Esophagus squamous epithelium (tissue), 4 donors: Measurements from ENCODE around the gene C1orf185.

Experiments
- POLR2A ChIP-seq, 4 donors: fragments of 450-650 bp; IDR thresholded peaks; one replicate each; pipeline ENCODE4 v1.6.1; 2017; ENCODE audit warnings: antibody characterized with exemption in 4 of 4, mild to moderate bottlenecking in 4 of 4, moderate library complexity in 3 of 4
- TF ChIP-seq, protein P1 (sequence below), 6 experiments: fragments of 450-650 bp in 4 of 6; fragments of 200-600 bp in 2 of 6; sonication (generic) in 2 of 6; IDR thresholded peaks; one replicate each; pipeline ENCODE4 v1.5.1; 2016 to 2019; ENCODE audit warnings: antibody characterized with exemption in 6 of 6, mild to moderate bottlenecking in 4 of 6, moderate library complexity in 4 of 6

DNA sequence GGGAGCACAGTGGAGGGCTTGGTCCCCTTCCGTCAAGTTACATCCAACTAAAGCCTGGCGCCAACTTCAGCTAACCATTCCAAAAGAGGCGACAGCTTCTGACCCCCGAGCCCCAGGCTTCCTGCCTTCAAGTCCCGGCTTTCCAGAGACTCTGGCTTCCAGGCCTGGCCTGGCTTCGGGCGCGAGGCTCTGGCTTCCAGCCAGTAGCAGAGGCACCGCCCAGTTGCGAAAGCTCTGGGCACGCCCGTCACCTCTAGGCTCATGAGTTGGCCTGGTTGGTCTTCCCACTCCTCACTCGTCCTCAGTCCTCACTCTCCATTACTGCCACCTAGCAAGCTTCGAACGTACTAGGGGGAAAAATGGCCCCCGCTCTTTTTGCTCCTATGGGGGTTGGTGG, 30.0 kb upstream of the C1orf185 start:
- TF ChIP-seq, protein P1, sequence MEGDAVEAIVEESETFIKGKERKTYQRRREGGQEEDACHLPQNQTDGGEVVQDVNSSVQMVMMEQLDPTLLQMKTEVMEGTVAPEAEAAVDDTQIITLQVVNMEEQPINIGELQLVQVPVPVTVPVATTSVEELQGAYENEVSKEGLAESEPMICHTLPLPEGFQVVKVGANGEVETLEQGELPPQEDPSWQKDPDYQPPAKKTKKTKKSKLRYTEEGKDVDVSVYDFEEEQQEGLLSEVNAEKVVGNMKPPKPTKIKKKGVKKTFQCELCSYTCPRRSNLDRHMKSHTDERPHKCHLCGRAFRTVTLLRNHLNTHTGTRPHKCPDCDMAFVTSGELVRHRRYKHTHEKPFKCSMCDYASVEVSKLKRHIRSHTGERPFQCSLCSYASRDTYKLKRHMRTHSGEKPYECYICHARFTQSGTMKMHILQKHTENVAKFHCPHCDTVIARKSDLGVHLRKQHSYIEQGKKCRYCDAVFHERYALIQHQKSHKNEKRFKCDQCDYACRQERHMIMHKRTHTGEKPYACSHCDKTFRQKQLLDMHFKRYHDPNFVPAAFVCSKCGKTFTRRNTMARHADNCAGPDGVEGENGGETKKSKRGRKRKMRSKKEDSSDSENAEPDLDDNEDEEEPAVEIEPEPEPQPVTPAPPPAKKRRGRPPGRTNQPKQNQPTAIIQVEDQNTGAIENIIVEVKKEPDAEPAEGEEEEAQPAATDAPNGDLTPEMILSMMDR (IDR thresholded peaks at IDR 0.05), result no peak
- no peak for TF ChIP-seq POLR2A (IDR thresholded peaks at IDR 0.05)
